Measurements from ENCODE around the gene MFAP3. TPM values are rescaled to one million over a fixed set of nuclear protein-coding genes. Genes with fewer than 3 reads are reported as not detected.

Gene MFAP3
- total RNA-seq, 2 experiments from 2014 or later = 27.7 to 29.9 TPM

DNA sequence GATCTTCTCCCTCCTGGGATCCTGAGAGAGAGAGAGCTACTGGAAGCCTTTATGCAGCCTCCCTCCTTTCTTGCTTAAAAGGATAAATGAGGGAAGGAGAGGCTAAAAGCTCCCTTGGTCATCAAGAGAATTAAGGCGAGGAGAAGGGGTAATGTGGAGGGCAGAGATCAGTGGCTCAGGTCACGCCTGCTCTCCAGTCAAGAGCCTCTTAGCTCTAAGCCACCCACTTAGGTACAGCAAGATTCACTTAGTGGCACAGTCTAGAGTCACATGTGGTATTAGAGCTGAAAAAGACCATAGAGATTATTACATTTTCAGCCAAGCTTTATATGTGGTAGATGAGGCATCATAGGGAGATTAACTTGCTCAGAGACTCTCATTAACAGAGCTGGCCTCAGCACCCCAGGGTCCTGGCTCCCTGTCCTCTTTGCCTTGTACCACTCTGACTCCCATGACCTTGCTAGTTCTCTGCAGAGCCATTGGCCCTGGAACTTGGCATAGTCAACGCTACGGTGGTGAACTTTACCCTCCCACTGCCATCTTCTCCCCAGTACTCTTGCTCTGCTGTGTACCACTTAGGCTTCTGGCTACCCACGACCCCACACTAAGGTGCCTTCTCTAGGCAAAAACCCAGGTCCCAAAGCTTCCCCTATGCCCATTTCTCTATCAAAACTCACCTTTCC is 37.6 kb downstream of the MFAP3 start:
- POLR2A ChIA-PET = interaction anchor here (0.6 to 1.0 kb wide), 3 partner anchors 31 to 307 kb away, joined by 3 read pairs; no protein-coding TSS in a partner anchor
- BruUV-seq (replicated peaks) = no TSS peak
- no peak overlapping the region for H3K27ac ChIP-seq (ENCODE audit: low read depth, low read length, poor library complexity, severe bottlenecking)
- no peak overlapping the region for H3K4me3 ChIP-seq (ENCODE audit: low read depth, low read length, poor library complexity, severe bottlenecking)
- H3K79me2 ChIP-seq (ENCODE audit: insufficient read depth, low read depth, low read length) = no peaks in the 10 kb centered on the region
- CTCF ChIA-PET (ENCODE audit: unreplicated experiment) = interaction anchor here (0.6 to 1.0 kb wide), 2 partner anchors 25 to 465 kb away, joined by 3 to 4 read pairs; no protein-coding TSS in a partner anchor
- DNase-seq (ENCODE audit: low spot score) = no peak
- no peak for TF ChIP-seq EZH2phosphoT487 (IDR thresholded peaks at IDR 0.05; ENCODE audit: borderline replicate concordance, low read depth, low read length)
- TF ChIP-seq, protein P1, sequence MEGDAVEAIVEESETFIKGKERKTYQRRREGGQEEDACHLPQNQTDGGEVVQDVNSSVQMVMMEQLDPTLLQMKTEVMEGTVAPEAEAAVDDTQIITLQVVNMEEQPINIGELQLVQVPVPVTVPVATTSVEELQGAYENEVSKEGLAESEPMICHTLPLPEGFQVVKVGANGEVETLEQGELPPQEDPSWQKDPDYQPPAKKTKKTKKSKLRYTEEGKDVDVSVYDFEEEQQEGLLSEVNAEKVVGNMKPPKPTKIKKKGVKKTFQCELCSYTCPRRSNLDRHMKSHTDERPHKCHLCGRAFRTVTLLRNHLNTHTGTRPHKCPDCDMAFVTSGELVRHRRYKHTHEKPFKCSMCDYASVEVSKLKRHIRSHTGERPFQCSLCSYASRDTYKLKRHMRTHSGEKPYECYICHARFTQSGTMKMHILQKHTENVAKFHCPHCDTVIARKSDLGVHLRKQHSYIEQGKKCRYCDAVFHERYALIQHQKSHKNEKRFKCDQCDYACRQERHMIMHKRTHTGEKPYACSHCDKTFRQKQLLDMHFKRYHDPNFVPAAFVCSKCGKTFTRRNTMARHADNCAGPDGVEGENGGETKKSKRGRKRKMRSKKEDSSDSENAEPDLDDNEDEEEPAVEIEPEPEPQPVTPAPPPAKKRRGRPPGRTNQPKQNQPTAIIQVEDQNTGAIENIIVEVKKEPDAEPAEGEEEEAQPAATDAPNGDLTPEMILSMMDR (conservative IDR thresholded peaks at IDR 0.05; ENCODE audit: low read length) = no peak
- intact Hi-C loops (cut with micrococcal nuclease; ENCODE audit: unreplicated experiment) = no loop called here
- no peak overlapping the region for H3K4me2 ChIP-seq (ENCODE audit: low read length)
- no peaks in the 10 kb centered on the region for H4K20me1 ChIP-seq (ENCODE audit: insufficient read depth, low read length)
- H3K9me3 ChIP-seq (ENCODE audit: low read length) = no peaks in the 10 kb centered on the region
- H3K4me1 ChIP-seq (ENCODE audit: insufficient read depth, low read length, poor library complexity, severe bottlenecking) = no peaks in the 10 kb centered on the region
- H2AFZ ChIP-seq (ENCODE audit: low read length) = no peak overlapping the region
- no peaks in the 10 kb centered on the region for H3K36me3 ChIP-seq (ENCODE audit: insufficient read depth, low read length)
- H3K9me2 ChIP-seq (ENCODE audit: insufficient read depth, low read length) = no peaks in the 10 kb centered on the region

GRCh38 chr5:154077696-154078095 is 38.9 kb downstream of the MFAP3 start:
- H3K4me3 ChIP-seq (ENCODE audit: low read depth, low read length, poor library complexity, severe bottlenecking) = no peak overlapping the region
- H3K36me3 ChIP-seq (ENCODE audit: insufficient read depth, low read length) = no peaks in the 10 kb centered on the region
- intact Hi-C loops (cut with micrococcal nuclease; ENCODE audit: unreplicated experiment) = no loop called here
- no peak overlapping the region for H3K27ac ChIP-seq (ENCODE audit: low read depth, low read length, poor library complexity, severe bottlenecking)
- H3K4me1 ChIP-seq (ENCODE audit: insufficient read depth, low read length, poor library complexity, severe bottlenecking) = no peaks in the 10 kb centered on the region
- no peaks in the 10 kb centered on the region for H3K9me3 ChIP-seq (ENCODE audit: low read length)
- no peak overlapping the region for H2AFZ ChIP-seq (ENCODE audit: low read length)
- H3K9me2 ChIP-seq (ENCODE audit: insufficient read depth, low read length) = no peaks in the 10 kb centered on the region
- no TSS peak for BruUV-seq (replicated peaks)
- H3K4me2 ChIP-seq (ENCODE audit: low read length) = no peak overlapping the region
- ChIA-PET CTCF (ENCODE audit: unreplicated experiment) (no interaction called here), POLR2A (no interaction called here)
- no peaks in the 10 kb centered on the region for H3K79me2 ChIP-seq (ENCODE audit: insufficient read depth, low read depth, low read length)
- TF ChIP-seq, protein P1 (conservative IDR thresholded peaks at IDR 0.05; ENCODE audit: low read length) = no peak
- TF ChIP-seq EZH2phosphoT487 (IDR thresholded peaks at IDR 0.05; ENCODE audit: borderline replicate concordance, low read depth, low read length) = no peak
- H4K20me1 ChIP-seq (ENCODE audit: insufficient read depth, low read length) = no peaks in the 10 kb centered on the region
- DNase-seq (ENCODE audit: low spot score) = no peak

- H3K4me1 ChIP-seq (ENCODE audit: insufficient read depth, low read length, poor library complexity, severe bottlenecking) = no peaks in the 10 kb centered on the region
- TF ChIP-seq, protein P1 (conservative IDR thresholded peaks at IDR 0.05; ENCODE audit: low read length) = no peak
- TF ChIP-seq EZH2phosphoT487 (IDR thresholded peaks at IDR 0.05; ENCODE audit: borderline replicate concordance, low read depth, low read length) = no peak
- H3K4me3 ChIP-seq (ENCODE audit: low read depth, low read length, poor library complexity, severe bottlenecking) = no peak overlapping the region
- no peak for DNase-seq (ENCODE audit: low spot score)
- no peaks in the 10 kb centered on the region for H3K79me2 ChIP-seq (ENCODE audit: insufficient read depth, low read depth, low read length)
- no peaks in the 10 kb centered on the region for H3K9me3 ChIP-seq (ENCODE audit: low read length)
- no TSS peak for BruUV-seq (replicated peaks)
- H3K9me2 ChIP-seq (ENCODE audit: insufficient read depth, low read length) = no peaks in the 10 kb centered on the region
- H3K27ac ChIP-seq (ENCODE audit: low read depth, low read length, poor library complexity, severe bottlenecking) = no peak overlapping the region
- no peak overlapping the region for H3K4me2 ChIP-seq (ENCODE audit: low read length)
- POLR2A ChIA-PET = no interaction called here
- intact Hi-C loops (cut with micrococcal nuclease; ENCODE audit: unreplicated experiment) = no loop called here
- no peaks in the 10 kb centered on the region for H4K20me1 ChIP-seq (ENCODE audit: insufficient read depth, low read length)
- H2AFZ ChIP-seq (ENCODE audit: low read length) = no peak overlapping the region
- H3K36me3 ChIP-seq (ENCODE audit: insufficient read depth, low read length) = no peaks in the 10 kb centered on the region
- CTCF ChIA-PET (ENCODE audit: unreplicated experiment) = no interaction called here
Measured at GRCh38 chr5:154078272-154078671, 39.5 kb downstream of the MFAP3 start.

Measured in OCI-LY7 (cell line).